ENCODE data around the gene AK4. TPM values are rescaled to one million over a fixed set of nuclear protein-coding genes. Genes with fewer than 3 reads are reported as not detected.

Gene AK4
- total RNA-seq, 3 donors from 2014 or later (not counting 1 experiment from before 2014, with no cell fraction given), result 0.32 to 1.6 (median 0.75) TPM

DNA sequence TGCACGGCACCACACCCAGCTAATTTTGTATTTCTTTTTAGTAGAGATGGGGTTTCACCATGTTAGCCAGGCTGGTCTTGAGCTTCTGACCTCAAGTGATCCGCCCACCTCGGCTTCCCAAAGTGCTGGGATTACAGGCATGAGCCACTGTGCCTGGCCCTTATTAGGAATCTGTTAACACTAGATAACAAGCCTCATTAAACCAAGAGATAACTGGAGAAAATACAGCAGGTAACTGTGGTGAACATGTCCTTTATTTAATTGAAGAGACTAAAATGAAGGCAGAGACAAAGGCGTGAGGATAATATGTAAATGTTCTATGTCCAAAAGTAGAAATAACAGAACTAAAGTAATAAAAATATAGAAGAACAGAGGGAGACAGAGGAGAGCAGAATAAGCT is 89.5 kb downstream of the AK4 start:
- H3K27ac Mint-ChIP-seq, result no peak overlapping the region
- DNase-seq, result no peak
- H3K4me3 Mint-ChIP-seq, result no peak overlapping the region
- TF ChIP-seq, protein P1, sequence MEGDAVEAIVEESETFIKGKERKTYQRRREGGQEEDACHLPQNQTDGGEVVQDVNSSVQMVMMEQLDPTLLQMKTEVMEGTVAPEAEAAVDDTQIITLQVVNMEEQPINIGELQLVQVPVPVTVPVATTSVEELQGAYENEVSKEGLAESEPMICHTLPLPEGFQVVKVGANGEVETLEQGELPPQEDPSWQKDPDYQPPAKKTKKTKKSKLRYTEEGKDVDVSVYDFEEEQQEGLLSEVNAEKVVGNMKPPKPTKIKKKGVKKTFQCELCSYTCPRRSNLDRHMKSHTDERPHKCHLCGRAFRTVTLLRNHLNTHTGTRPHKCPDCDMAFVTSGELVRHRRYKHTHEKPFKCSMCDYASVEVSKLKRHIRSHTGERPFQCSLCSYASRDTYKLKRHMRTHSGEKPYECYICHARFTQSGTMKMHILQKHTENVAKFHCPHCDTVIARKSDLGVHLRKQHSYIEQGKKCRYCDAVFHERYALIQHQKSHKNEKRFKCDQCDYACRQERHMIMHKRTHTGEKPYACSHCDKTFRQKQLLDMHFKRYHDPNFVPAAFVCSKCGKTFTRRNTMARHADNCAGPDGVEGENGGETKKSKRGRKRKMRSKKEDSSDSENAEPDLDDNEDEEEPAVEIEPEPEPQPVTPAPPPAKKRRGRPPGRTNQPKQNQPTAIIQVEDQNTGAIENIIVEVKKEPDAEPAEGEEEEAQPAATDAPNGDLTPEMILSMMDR (IDR thresholded peaks at IDR 0.05), result no peak
- Histone ChIP-seq H3K36me3 (ENCODE audit: control insufficient read depth, insufficient read depth, low read length) (no peaks in the 10 kb centered on the region), H3K9me3 (ENCODE audit: control insufficient read depth, insufficient read depth, low read length) (no peaks in the 10 kb centered on the region), H3K27me3 (ENCODE audit: control insufficient read depth, insufficient read depth, low read length) (peaks cover 2% of the 10 kb centered on the region), H3K27ac (ENCODE audit: low read length) (no peak overlapping the region), H3K4me3 (ENCODE audit: low read length) (no peak overlapping the region), H3K4me1 (ENCODE audit: control insufficient read depth, insufficient read depth, low read length) (no peaks in the 10 kb centered on the region)
- intact Hi-C loops (cut with micrococcal nuclease), result loop anchor here (2.0 kb wide), 1 partner anchor 449 kb away; no protein-coding TSS in a partner anchor
- H3K4me1 Mint-ChIP-seq, result no peaks in the 10 kb centered on the region
- WGBS (ENCODE audit: insufficient coverage), result 100% methylated on average over 4 of the region's 4 CpGs
- peaks cover 13 to 38% of the 10 kb centered on the region in 2 donors for H3K27me3 Mint-ChIP-seq (ENCODE audit: low read depth in 2 of 2)
- peaks cover 12% of the 10 kb centered on the region for H3K36me3 Mint-ChIP-seq
- ATAC-seq, result no peak
- H3K9me3 Mint-ChIP-seq, result no peaks in the 10 kb centered on the region

DNA sequence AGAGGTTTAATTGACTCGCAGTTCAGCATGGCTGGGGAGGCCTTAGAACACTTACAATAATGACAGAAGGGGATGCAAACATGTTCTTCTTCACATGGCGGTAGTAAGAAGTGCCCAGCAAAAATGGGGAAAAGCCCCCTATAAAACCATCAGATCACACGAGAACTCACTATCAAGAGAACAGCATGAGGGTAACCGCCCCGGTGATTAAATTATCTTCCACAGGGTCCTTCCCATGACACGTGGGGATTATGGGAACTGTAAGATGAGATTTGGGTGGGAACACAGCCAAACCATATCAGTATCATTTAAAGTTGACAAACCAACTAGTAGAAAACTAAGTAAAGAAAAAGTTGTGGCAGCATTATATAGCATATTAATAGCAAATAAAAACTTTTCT is 90.0 kb downstream of the AK4 start:
- H3K4me3 Mint-ChIP-seq, result no peak overlapping the region
- H3K4me3 ChIP-seq (ENCODE audit: low read length), result no peak overlapping the region
- no peaks in the 10 kb centered on the region for H3K4me1 Mint-ChIP-seq
- H3K27me3 Mint-ChIP-seq (ENCODE audit: low read depth in 2 of 2), result peaks cover 13 to 39% of the 10 kb centered on the region in 2 donors
- TF ChIP-seq, protein P1 (IDR thresholded peaks at IDR 0.05), result no peak
- DNase-seq, result no peak
- H3K27ac Mint-ChIP-seq, result no peak overlapping the region
- no peak for ATAC-seq
- H3K9me3 Mint-ChIP-seq, result no peaks in the 10 kb centered on the region
- H3K36me3 ChIP-seq (ENCODE audit: control insufficient read depth, insufficient read depth, low read length), result no peaks in the 10 kb centered on the region
- H3K9me3 ChIP-seq (ENCODE audit: control insufficient read depth, insufficient read depth, low read length), result no peaks in the 10 kb centered on the region
- 79% methylated on average over 2 of the region's 6 CpGs for WGBS (ENCODE audit: insufficient coverage)
- no peak overlapping the region for H3K27ac ChIP-seq (ENCODE audit: low read length)
- peaks cover 2% of the 10 kb centered on the region for H3K27me3 ChIP-seq (ENCODE audit: control insufficient read depth, insufficient read depth, low read length)
- intact Hi-C loops (cut with micrococcal nuclease), result no loop called here
- peaks cover 12% of the 10 kb centered on the region for H3K36me3 Mint-ChIP-seq
- no peaks in the 10 kb centered on the region for H3K4me1 ChIP-seq (ENCODE audit: control insufficient read depth, insufficient read depth, low read length)

DNA sequence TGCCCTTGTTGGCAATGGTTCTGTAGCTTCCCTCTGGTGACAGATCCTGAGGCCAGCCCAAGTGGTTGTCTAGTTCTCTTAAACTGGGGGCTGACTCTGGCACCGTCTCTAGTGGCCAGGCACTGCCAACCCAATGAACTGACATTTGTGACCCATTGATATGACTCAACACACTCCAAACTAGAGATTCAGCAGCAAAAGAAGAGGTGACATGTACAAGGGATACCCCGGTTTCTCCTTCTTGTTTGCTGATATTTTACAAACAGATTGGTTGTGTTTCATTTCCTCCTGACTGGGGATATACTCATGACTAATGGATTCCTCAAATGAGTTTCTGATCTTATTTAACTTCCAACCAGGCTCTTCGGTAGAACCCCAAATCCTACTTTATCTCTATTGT is 95.5 kb downstream of the AK4 start:
- DNase-seq (no peak), ATAC-seq (no peak)
- intact Hi-C loops (cut with micrococcal nuclease), result no loop called here
- Histone ChIP-seq H3K4me1 (ENCODE audit: control insufficient read depth, insufficient read depth, low read length) (no peaks in the 10 kb centered on the region), H3K27me3 (ENCODE audit: control insufficient read depth, insufficient read depth, low read length) (peaks cover 2% of the 10 kb centered on the region), H3K4me3 (ENCODE audit: low read length) (no peak overlapping the region), H3K36me3 (ENCODE audit: control insufficient read depth, insufficient read depth, low read length) (no peaks in the 10 kb centered on the region), H3K27ac (ENCODE audit: low read length) (no peak overlapping the region), H3K9me3 (ENCODE audit: control insufficient read depth, insufficient read depth, low read length) (no peaks in the 10 kb centered on the region)
- no peak overlapping the region for H3K27ac Mint-ChIP-seq
- TF ChIP-seq, protein P1 (IDR thresholded peaks at IDR 0.05), result no peak
- no peaks in the 10 kb centered on the region for H3K4me1 Mint-ChIP-seq
- WGBS (ENCODE audit: insufficient coverage), result 83% methylated on average over 2 of the region's 3 CpGs
- peaks cover 22 to 39% of the 10 kb centered on the region in 2 donors for H3K27me3 Mint-ChIP-seq (ENCODE audit: low read depth in 2 of 2)
- H3K36me3 Mint-ChIP-seq, result no peaks in the 10 kb centered on the region
- H3K9me3 Mint-ChIP-seq, result no peaks in the 10 kb centered on the region
- H3K4me3 Mint-ChIP-seq, result no peak overlapping the region

DNA sequence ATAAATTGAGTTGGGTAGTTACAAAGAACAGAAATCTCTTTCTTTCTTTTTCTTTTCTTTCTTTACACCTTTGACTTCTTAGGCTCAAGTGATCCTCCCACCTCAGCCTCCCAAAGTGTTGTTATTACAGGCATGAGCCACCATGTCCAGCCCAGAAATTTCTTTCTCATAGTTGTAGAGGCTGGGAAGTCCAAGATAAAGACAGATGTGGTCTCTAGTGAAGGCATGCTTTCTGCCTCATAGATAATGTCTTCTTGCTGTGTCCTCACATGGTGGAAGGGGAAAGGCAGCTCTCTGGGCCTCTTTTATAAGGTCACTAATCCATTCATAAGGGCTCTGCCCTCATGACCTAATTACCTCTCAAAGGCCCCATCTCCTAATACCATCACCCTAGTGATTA is 97.3 kb downstream of the AK4 start:
- Mint-ChIP-seq H3K36me3 (no peaks in the 10 kb centered on the region), H3K9me3 (no peaks in the 10 kb centered on the region), H3K4me3 (no peak overlapping the region), H3K4me1 (no peaks in the 10 kb centered on the region), H3K27ac (no peak overlapping the region), H3K27me3 (ENCODE audit: low read depth in 2 of 2) (peaks cover 19 to 32% of the 10 kb centered on the region in 2 donors)
- no peak for ATAC-seq
- TF ChIP-seq, protein P1 (IDR thresholded peaks at IDR 0.05), result no peak
- Histone ChIP-seq H3K27ac (ENCODE audit: low read length) (no peak overlapping the region), H3K4me1 (ENCODE audit: control insufficient read depth, insufficient read depth, low read length) (no peaks in the 10 kb centered on the region), H3K4me3 (ENCODE audit: low read length) (no peak overlapping the region), H3K9me3 (ENCODE audit: control insufficient read depth, insufficient read depth, low read length) (no peaks in the 10 kb centered on the region), H3K27me3 (ENCODE audit: control insufficient read depth, insufficient read depth, low read length) (peaks cover 2% of the 10 kb centered on the region), H3K36me3 (ENCODE audit: control insufficient read depth, insufficient read depth, low read length) (no peaks in the 10 kb centered on the region)
- intact Hi-C loops (cut with micrococcal nuclease), result no loop called here
- DNase-seq, result no peak

Data from natural killer cell (primary cell).